Stimulated activated effector memory CD8-positive, alpha-beta T cell treated with anti-CD3 and anti-CD28 coated beads, Interleukin-12 subunit alpha, Interleukin-12 subunit beta, amount 100 ng/mL, for 72 hours (primary cell): ENCODE results near the gene IFITM1.
"Not testable (repeated sequence)": the region's sequence is repeated elsewhere in the genome, so short reads cannot be mapped to it uniquely, and the experiment has no call there.

Experiments
- ATAC-seq: fragments of 150-1000 bp; cut with Tn5 transposase; 2 replicates; pipeline ENCODE4 v1.10.0; 2021
- DNase-seq, 2 donors: peaks; one replicate each; pipeline ENCODE4 v3.0.0; 2021 to 2022; ENCODE audit warnings: low spot score in 2 of 2
- H3K27ac Mint-ChIP-seq: one replicate; pipeline ENCODE4 v1.8.0; 2022; ENCODE audit warnings: mild to moderate bottlenecking, mixed read lengths
- H3K36me3 Mint-ChIP-seq: one replicate; pipeline ENCODE4 v1.8.0; 2022; ENCODE audit warnings: mild to moderate bottlenecking, mixed read lengths
- H3K4me1 Mint-ChIP-seq: one replicate; pipeline ENCODE4 v1.8.0; 2022; ENCODE audit warnings: mixed read lengths
- H3K4me3 Mint-ChIP-seq: one replicate; pipeline ENCODE4 v1.8.0; 2022; ENCODE audit warnings: mild to moderate bottlenecking, mixed read lengths
- H3K9me3 Mint-ChIP-seq: one replicate; pipeline ENCODE4 v1.8.0; 2022; ENCODE audit warnings: mixed read lengths

The IFITM1 gene

GRCh38 chr11:319121-319887 lies 5.5 kb downstream of the IFITM1 start:
- not testable (repeated sequence) for H3K9me3 Mint-ChIP-seq, DNase-seq
- ATAC-seq, result peak; percentile 29
- peak overlapping the region; percentile 32 for H3K27ac Mint-ChIP-seq
- peaks cover 30% of the 10 kb centered on the region for H3K36me3 Mint-ChIP-seq
- H3K4me3 Mint-ChIP-seq, result peak overlapping the region; percentile 59
- H3K4me1 Mint-ChIP-seq, result peaks cover 42% of the 10 kb centered on the region

GRCh38 chr11:319888-320273 lies 6.0 kb downstream of the IFITM1 start:
- DNase-seq, ATAC-seq, H3K9me3 Mint-ChIP-seq: not testable (repeated sequence)
- peaks cover 27% of the 10 kb centered on the region for H3K36me3 Mint-ChIP-seq
- H3K27ac Mint-ChIP-seq, result peak overlapping the region; percentile 32
- peak overlapping the region; percentile 59 for H3K4me3 Mint-ChIP-seq
- H3K4me1 Mint-ChIP-seq, result peaks cover 44% of the 10 kb centered on the region

- DNase-seq (no peak), ATAC-seq (no peak)
- peaks cover 48% of the 10 kb centered on the region for H3K4me1 Mint-ChIP-seq
- H3K9me3 Mint-ChIP-seq, result no peaks in the 10 kb centered on the region
- no peak overlapping the region for H3K4me3 Mint-ChIP-seq
- H3K27ac Mint-ChIP-seq, result peak overlapping the region; percentile 16
- no peaks in the 10 kb centered on the region for H3K36me3 Mint-ChIP-seq
These were observed 10.3 kb downstream of the IFITM1 start for GRCh38 chr11:324156-324555.

GRCh38 chr11:324593-325517 lies 11.0 kb downstream of the IFITM1 start:
- not testable (repeated sequence) for ATAC-seq, H3K9me3 Mint-ChIP-seq, H3K4me3 Mint-ChIP-seq, H3K36me3 Mint-ChIP-seq, DNase-seq
- Mint-ChIP-seq H3K4me1 (peaks cover 50% of the 10 kb centered on the region), H3K27ac (peak overlapping the region; percentile 16)

DNA sequence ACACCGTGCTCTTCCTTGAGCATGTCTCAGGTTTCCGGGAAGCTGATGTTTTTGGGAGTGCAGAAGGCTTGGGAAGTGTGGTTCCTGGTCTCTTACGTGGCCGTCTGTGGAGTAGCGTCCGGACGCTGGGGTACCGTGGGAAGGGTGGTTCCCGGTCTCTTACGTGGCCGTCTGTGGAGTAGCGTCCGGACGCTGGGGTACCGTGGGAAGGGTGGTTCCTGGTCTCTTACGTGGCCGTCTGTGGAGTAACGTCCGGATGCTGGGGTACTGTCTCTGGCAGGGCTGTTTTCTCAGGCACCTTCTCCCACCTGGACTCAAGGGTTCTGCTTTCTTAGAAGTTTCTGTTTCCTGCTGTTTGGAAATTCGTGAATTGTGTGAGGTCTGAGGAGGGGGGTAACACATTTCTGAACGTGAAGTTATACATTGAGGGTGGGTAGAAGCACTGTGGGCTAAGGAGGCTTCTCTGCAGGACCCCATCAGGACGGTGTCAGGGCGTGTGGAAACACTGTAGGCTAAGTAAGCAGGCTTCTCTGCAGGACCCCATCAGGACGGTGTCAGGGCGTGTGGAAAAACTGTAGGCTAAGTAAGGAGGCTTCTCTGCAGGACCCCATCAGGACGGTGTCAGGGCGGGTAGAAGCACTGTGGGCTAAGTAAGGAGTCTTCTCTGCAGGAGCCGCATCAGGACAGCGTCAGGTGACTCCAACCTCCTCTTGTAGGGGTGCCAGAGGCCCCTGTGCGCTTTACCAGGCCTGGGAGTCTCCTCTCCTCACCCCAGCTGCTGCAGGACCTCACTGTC lies 12.2 kb downstream of the IFITM1 start:
- no peak for DNase-seq
- Mint-ChIP-seq H3K27ac (peak overlapping the region; percentile 96), H3K9me3 (no peaks in the 10 kb centered on the region), H3K36me3 (peaks cover 4% of the 10 kb centered on the region), H3K4me1 (peaks cover 52% of the 10 kb centered on the region), H3K4me3 (peak overlapping the region; percentile 67)
- no peak for ATAC-seq

GRCh38 chr11:326592-326841 lies 12.7 kb downstream of the IFITM1 start:
- peak; percentile 12 for ATAC-seq
- peak overlapping the region; percentile 67 for H3K4me3 Mint-ChIP-seq
- H3K36me3 Mint-ChIP-seq, result peaks cover 6% of the 10 kb centered on the region
- peak overlapping the region; percentile 96 for H3K27ac Mint-ChIP-seq
- H3K9me3 Mint-ChIP-seq, result no peaks in the 10 kb centered on the region
- no peak for DNase-seq
- peaks cover 57% of the 10 kb centered on the region for H3K4me1 Mint-ChIP-seq

- DNase-seq, result peak in 1 of 2 donors; percentile 79
- peak overlapping the region; percentile 96 for H3K27ac Mint-ChIP-seq
- no peaks in the 10 kb centered on the region for H3K9me3 Mint-ChIP-seq
- peak; percentile 76 for ATAC-seq
- H3K36me3 Mint-ChIP-seq, result peaks cover 6% of the 10 kb centered on the region
- H3K4me3 Mint-ChIP-seq, result peak overlapping the region; percentile 67
- peaks cover 62% of the 10 kb centered on the region for H3K4me1 Mint-ChIP-seq
These were observed 13.2 kb downstream of the IFITM1 start for GRCh38 chr11:326842-327580.

DNA sequence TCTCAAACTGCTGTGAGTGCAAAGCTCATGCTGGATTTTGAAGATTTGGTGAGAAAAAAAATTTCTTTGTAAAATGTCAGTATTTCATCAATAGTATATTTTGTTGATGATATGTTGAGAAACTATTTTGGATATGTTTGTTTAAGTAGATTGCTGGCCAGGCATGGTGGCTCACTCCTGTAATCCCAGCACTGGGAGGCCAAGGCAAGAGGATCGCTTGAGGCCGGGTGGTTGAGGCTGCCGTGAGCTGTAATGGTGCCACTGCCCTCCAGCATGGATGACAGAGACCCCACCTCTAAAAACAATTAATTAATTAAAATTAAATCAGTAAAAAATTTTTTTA lies 13.7 kb downstream of the IFITM1 start:
- ATAC-seq, result no peak

DNA sequence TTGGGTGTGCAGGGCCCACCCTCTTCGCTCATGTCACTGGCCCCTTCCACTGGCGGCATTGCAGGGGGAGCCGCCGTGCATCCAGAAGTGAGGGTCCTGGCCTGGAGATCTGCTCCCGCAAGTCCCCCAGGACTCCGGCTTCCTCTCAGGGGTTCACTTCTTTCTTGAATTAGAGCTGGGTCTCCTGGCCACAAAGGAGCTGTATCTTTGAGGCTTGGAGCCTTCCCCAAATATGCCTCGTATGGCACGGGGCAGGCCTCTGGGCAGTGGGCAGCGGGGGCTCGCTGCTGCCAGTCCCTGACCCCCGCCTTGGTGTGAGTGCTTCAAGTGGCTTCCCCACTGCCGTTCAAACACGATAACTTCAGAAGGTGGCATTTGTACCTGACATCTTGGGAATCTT lies 14.2 kb downstream of the IFITM1 start:
- H3K4me3 Mint-ChIP-seq, result no peak overlapping the region
- H3K9me3 Mint-ChIP-seq, result no peaks in the 10 kb centered on the region
- H3K4me1 Mint-ChIP-seq, result peaks cover 70% of the 10 kb centered on the region
- DNase-seq, result no peak
- no peak overlapping the region for H3K27ac Mint-ChIP-seq
- peaks cover 6% of the 10 kb centered on the region for H3K36me3 Mint-ChIP-seq
- no peak for ATAC-seq

More for the DNA sequence above, 13.7 kb downstream of the IFITM1 start:
- no peak for DNase-seq
- Mint-ChIP-seq H3K36me3 (peaks cover 6% of the 10 kb centered on the region), H3K27ac (peak overlapping the region; percentile 96), H3K4me3 (peak overlapping the region; percentile 67), H3K9me3 (no peaks in the 10 kb centered on the region), H3K4me1 (peaks cover 65% of the 10 kb centered on the region)

- H3K36me3 Mint-ChIP-seq, DNase-seq, ATAC-seq, H3K4me3 Mint-ChIP-seq, H3K27ac Mint-ChIP-seq, H3K9me3 Mint-ChIP-seq: not testable (repeated sequence)
- peaks cover 71% of the 10 kb centered on the region for H3K4me1 Mint-ChIP-seq
These were observed 14.8 kb downstream of the IFITM1 start for GRCh38 chr11:328516-329100.

DNA sequence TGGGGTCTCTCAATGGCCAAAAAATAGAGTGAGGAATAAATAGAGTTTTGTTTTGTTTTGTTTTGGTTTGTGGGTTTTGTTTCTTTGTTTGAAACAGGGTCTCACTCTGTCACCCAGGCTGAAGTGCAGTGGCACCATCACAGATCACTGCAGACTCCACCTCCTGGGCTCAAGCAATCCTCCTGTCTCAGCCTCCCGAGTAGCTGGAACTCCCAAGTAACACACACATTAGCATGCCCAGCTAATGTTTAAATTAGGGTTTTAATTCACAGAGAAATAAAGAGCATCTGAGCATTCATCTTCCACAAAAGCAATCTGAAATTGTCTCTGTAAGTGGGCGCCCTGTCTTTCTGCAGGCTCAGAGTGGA lies 16.0 kb downstream of the IFITM1 start:
- H3K36me3 Mint-ChIP-seq, result peaks cover 6% of the 10 kb centered on the region
- no peak overlapping the region for H3K4me3 Mint-ChIP-seq
- no peaks in the 10 kb centered on the region for H3K9me3 Mint-ChIP-seq
- ATAC-seq, result no peak
- peaks cover 68% of the 10 kb centered on the region for H3K4me1 Mint-ChIP-seq
- H3K27ac Mint-ChIP-seq, result no peak overlapping the region
- no peak for DNase-seq

DNA sequence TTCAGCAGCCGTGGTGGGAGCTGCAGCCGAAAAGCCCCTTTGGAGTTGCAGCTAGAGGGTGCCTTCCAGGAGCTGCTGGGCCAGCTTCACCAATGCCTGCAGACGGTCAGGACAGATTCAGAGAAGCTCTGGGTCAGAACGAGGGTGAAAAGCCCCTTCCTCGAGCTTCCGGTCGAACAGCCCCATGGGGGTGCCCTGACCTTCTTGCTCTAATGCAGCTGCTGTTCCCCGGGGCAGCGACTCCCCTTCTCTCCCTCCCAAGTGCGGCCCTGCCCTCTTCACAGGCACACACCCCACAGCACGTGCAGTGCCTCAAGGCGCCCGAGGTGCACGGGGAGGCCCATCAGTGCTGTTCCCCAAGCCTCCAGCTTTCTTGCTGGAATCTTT lies 16.5 kb downstream of the IFITM1 start:
- Mint-ChIP-seq H3K4me1 (peaks cover 67% of the 10 kb centered on the region), H3K9me3 (no peaks in the 10 kb centered on the region), H3K27ac (peak overlapping the region; percentile 63), H3K4me3 (peak overlapping the region; percentile 54), H3K36me3 (peaks cover 6% of the 10 kb centered on the region)
- DNase-seq (no peak), ATAC-seq (no peak)

DNA sequence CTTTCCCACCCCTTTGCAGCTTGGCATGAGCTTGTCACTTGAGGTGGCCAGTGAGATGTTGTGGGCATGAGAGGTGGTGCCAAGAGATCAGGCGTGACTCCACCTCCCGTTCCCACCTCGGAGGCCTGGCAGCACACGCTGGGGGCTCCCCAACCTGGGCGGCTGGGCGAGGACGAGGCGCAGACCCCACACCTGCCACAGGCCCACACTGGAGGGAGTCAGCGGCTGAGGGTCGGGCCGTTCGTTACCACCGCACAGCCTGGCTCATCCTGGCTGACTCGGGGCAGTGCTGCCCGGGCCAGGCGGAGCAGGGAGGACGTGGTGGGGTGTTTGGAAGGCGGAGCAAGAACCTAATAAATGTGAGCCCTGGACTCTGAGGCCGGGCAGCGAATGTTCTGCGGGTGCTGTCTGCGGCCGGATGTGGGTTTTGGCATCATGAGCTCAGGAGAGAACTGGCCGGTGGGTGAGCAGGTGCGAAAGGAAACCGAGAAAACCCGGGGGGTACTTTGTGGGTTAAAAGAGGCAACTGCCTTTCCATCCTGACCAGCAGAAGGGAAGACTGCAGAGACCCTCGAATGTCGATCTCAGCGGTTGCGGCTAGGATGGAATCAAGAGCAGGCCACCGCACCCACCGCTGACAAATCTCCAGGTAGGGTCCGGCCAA lies 17.0 kb downstream of the IFITM1 start:
- Mint-ChIP-seq H3K4me3 (peak overlapping the region; percentile 54), H3K27ac (peak overlapping the region; percentile 63), H3K9me3 (no peaks in the 10 kb centered on the region), H3K4me1 (peaks cover 69% of the 10 kb centered on the region), H3K36me3 (peaks cover 6% of the 10 kb centered on the region)
- ATAC-seq (peak; percentile 14), DNase-seq (no peak)
